Measurements from ENCODE around the gene COA3.

The COA3 gene, protein sequence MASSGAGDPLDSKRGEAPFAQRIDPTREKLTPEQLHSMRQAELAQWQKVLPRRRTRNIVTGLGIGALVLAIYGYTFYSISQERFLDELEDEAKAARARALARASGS

DNA sequence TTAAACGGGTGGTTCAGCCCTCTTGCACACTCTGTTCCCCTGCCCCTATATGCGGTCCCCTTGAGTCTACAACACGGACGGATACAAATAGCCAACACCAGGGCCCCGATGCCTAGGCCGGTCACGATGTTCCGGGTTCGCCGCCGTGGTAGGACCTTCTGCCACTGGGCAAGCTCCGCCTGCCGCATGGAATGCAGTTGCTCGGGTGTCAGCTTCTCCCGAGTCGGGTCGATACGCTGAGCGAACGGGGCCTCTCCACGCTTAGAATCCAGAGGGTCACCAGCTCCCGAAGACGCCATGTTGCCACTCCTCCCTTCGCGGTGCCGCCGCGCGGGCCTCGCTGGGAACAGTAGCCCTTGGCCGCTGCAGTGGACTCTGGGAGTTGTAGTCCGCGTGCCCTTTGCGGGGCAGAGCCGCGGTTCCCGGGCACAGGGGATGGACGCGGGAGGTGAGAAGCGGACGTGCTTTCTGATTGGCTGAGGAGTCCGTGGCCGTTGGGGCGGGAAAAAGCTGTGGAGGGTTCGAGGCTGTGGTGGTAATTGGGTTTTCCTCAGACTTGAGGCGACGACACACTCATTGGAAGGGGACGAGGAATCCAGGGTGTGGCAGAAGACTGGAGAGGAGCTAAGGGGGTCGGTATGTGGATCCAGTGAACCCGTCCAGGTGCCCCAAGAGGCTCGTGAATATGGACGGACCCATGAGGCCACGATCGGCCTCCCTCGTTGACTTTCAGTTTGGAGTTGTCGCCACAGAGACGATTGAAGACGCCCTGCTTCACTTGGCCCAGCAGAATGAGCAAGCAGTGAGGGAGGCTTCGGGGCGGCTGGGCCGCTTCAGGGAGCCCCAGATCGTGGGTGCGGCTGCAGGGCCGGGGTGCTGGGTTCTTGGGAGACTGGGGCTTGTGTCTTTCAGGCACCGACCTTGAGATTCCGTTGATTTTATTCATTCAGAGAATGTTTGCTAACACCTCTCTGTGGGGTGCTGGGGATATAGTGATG is at the start of gene COA3, which contains the start of gene CNTD1:
COA3 (minus strand) TSS at position 322 of the 998 bp plus-strand sequence; CDS start at position 299, 23 bp downstream.
CNTD1 (plus strand) TSS at position 479 of the 998 bp plus-strand sequence; CDS start at position 686, 207 bp downstream.
- DNase-seq (ENCODE audit: low read depth in 1 of 2, low spot score in 1 of 2): peak; percentile 62 to 77

DNA sequence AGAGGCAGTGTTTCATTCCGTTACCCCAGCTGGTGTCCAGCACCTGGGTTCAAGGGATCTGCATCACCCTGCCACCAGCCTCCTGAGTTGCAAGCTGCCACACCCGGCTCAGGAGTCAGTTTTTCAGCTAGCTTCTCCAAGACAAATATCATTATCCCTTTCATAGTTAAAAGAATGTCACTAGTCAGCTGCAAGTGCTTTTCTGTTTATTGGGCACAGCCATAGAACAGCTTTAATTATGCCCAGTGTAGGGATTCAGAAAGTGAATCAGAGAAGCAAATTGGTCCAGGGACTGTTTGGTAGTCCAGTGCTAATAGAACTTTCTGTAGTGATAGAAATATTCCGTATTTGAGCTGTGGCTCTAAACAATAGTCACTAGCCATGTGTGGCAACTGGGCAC is 49.6 kb upstream of the COA3 start:
- no peak for DNase-seq (ENCODE audit: low read depth in 1 of 2, low spot score in 1 of 2)

- no peak for DNase-seq (ENCODE audit: low read depth in 1 of 2, low spot score in 1 of 2)
Measured at GRCh38 chr17:42846594-42847280, 48.2 kb upstream of the COA3 start.

DNA sequence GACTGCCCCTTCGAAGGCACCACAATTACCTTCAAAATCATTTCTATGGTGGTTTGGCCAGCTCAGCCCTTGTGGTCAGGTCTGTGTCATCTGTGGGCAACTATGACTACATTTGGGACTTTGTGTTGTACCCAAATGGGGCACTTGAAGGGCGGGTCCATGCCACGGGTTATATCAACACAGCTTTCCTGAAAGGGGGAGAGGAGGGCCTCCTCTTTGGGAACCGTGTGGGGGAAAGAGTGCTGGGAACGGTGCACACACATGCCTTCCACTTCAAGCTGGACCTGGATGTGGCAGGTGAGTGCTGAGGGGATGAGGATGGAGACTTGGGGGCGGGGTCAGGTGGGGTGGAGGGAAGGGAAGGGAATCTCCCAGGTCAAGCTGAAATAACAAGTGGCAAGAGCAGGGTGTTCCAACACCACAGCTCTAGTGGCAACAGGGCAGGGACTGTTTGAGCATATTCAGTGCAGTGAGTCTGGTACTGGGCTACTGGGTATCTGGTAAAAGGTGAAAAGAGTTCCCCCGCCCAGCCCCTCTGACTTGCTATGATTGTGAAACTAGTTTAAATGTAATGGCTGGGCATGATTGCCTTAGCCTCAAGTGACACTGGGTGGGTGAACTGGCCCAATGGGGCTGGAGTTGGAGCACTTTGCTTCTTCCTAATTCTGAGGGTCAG is 47.6 kb upstream of the COA3 start:
- no peak for DNase-seq (ENCODE audit: low read depth in 1 of 2, low spot score in 1 of 2)

DNA sequence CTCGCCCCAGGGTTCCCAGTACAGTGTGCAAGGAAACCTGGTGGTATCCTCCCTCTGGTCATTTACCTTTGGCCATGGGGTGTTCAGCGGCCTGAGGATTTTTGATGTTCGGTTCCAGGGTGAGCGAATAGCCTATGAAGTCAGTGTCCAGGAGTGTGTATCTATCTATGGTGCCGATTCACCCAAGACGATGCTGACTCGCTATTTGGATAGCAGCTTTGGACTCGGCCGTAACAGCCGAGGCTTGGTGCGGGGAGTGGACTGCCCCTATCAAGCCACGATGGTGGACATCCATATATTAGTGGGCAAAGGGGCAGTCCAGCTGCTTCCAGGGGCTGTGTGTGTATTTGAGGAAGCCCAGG is 47.0 kb upstream of the COA3 start:
- DNase-seq (ENCODE audit: low read depth in 1 of 2, low spot score in 1 of 2): no peak

DNA sequence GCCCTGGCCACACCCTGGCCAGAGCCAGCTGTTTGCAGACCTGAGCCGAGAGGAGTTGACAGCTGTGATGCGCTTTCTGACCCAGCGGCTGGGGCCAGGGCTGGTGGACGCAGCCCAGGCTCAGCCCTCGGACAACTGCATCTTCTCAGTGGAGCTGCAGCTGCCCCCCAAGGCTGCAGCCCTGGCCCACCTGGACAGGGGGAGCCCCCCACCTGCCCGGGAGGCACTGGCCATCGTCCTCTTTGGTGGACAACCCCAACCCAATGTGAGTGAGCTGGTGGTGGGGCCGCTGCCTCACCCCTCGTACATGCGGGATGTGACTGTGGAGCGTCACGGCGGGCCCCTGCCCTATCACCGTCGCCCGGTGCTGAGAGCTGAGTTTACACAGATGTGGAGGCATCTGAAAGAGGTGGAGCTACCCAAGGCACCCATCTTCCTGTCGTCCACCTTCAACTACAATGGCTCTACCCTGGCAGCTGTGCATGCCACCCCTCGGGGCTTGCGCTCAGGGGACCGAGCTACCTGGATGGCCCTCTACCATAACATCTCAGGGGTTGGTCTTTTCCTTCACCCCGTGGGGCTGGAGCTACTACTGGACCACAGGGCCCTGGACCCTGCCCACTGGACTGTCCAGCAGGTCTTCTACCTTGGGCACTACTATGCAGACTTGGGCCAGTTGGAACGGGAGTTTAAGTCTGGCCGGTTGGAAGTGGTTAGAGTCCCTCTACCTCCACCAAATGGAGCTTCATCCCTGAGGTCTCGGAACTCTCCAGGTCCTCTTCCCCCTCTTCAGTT is 46.5 kb upstream of the COA3 start:
- DNase-seq (ENCODE audit: low read depth in 1 of 2, low spot score in 1 of 2): no peak

DNA sequence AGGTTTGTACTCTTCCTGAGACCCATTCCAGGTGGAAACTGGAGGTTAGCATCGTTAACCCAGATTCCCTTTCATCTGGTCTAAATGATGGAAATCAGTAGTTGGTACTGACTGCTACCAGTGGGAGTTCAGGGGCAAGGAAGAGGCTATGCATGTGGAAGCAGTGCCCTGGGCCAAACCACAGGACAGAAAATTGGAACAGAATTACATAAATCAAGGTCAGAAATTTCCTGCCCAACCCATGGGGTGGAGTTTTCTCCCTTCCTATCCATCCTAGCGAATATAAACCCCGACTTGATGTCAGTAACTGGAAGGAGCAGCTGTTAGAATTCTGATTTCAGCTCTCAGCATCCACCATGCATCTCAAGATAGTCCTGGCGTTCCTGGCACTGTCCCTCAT is 45.8 kb upstream of the COA3 start, which contains the start of gene AOC2:
AOC2 (plus strand) TSS at position 310 of the 400 bp plus-strand sequence; CDS start at position 357, 47 bp downstream.
- DNase-seq (ENCODE audit: low read depth in 1 of 2, low spot score in 1 of 2): no peak

DNA sequence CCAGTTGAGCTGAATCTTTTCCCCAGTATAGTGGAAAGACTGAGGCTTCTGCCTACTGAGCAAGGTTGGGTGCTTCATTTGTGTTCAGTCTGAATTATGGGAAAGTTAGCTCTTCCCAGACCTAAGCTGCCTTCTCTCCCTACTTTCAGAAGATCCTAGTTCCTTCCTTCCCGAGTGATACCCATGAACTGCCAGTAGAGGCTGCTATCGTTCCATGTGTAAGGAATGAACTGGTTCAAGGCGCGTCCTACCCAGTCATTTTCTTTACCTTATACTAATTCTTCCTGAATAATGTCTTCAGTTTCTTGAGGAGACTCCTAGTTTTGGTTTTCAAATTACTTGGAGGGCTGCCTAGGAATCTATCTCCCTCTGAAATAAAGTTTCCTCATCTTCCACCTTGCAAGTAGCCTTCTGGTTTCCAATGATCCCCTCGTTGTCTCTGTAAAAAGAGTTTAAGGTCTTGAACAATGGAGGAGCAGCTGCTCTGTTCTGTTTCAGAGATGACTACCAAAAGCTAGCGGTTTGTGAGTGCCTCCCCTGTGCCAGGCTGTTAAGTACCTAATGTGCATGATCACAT is 44.9 kb upstream of the COA3 start:
- no peak for DNase-seq (ENCODE audit: low read depth in 1 of 2, low spot score in 1 of 2)

DNA sequence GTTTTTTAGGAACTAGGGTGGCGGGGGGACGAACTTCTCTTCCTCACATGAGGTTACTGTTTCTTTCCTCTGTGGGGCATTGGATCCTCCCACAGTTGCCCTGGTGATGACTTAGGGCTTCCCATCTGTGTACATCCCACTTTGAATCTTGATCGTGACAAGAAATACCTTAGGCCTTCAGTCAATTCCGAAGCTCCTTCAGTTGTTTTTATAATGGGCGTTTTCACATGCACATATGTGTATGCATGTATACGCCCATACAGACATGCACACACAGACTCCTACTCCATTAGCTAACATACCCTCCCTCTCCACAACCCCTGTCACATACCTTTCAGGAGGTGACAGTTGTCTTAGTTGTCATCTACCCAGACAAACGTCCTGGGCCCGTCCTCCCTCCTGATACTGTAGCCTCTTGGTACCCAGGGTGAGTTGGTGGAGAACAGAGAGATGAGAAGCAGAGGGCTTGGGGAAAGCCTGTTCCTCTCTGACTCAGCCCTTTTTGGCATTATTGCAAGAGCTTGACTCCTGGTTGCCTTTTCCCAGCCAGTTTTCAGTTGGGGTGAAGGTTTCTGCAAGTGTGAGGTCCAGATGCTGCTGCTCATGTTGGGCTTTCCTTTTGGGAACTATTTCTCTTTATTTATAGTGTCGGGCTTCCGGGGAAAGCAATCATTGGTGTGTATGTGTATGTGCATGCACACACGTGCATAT is 43.6 kb upstream of the COA3 start:
- no peak for DNase-seq (ENCODE audit: low read depth in 1 of 2, low spot score in 1 of 2)

GRCh38 chr17:42835732-42836131 is 37.2 kb upstream of the COA3 start:
- DNase-seq (ENCODE audit: low read depth in 1 of 2, low spot score in 1 of 2): no peak

DNA sequence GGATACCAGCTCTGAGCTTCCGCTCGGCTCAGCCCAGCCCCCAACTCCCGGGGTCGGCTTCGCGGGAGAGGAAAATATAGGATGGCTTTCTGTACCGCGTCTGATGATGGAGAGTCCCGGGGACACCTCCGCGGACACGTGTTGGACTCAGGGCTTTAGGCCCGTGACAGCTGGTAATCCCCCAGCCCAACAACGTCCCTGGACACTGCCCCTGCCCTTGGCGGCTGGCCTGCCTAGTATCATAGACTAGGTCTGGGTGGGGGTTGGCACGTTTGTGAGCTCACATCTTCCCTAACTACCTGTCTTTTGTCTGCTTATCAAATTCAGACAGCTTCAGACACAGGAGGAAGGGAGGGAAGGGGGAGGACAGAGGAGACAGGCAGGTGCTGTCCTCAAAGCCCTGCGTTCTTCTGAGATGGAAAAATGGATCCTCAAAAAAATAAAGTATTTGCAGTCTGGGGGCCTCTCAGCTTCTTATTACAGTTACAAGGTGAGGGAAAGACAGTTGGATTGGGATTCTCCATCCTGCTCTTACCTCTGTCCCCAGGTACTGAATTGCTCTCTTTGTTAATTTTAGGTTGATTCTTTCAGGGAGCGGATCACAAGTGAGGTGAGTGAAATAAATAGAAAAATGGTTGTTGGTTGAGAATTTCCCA is 35.4 kb upstream of the COA3 start:
- DNase-seq (ENCODE audit: low read depth in 1 of 2, low spot score in 1 of 2): no peak

DNA sequence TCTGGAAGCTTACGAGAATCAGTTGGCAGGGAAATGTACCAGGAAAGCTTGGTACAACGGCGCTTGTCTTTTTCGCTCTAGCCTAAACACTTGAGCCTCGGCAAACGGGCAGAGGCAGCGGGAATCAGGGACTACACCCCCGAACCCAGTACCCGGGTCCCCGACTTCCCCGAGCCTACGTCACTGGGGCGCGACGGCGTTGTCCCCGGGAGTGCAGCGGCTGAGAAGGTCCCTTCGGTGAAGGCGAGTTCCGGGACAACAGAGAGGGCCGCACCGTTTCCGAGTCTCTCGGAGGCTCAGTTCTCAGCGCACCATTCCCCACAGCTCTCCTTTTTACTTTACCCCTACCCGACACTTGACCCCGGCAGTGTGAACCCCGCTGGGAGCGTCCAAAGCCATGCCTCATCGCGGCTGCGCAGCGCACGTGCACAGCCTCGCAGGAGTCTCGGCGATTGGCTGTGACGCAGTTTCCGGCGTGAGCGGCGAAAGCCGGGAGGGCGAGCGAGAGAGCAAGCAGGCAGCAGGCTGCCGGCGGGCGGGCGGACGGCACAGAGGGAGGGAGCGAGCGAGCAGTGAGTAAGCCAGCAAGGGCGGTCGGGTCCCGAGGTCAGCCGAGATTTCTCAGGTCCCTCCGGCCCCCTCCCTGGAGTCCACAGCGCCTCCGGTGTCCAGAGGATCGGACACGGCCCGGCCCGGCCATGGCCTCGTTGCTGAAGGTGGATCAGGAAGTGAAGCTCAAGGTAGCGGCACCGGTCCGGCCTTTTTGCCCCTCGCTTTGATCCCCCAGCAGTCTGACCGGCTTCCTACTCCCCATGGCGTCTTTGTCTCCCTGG is 34.6 kb upstream of the COA3 start, which contains the start of gene PSME3:
PSME3 (plus strand) TSS at position 464 of the 833 bp plus-strand sequence; CDS start at position 699, 235 bp downstream.
- peak; percentile 84 to 87 for DNase-seq (ENCODE audit: low read depth in 1 of 2, low spot score in 1 of 2)

GRCh38 chr17:42832213-42832933 is 33.9 kb upstream of the COA3 start:
- DNase-seq (ENCODE audit: low read depth in 1 of 2, low spot score in 1 of 2): no peak

GRCh38 chr17:42830971-42831370 is 32.5 kb upstream of the COA3 start:
- DNase-seq (ENCODE audit: low read depth in 1 of 2, low spot score in 1 of 2): no peak

DNA sequence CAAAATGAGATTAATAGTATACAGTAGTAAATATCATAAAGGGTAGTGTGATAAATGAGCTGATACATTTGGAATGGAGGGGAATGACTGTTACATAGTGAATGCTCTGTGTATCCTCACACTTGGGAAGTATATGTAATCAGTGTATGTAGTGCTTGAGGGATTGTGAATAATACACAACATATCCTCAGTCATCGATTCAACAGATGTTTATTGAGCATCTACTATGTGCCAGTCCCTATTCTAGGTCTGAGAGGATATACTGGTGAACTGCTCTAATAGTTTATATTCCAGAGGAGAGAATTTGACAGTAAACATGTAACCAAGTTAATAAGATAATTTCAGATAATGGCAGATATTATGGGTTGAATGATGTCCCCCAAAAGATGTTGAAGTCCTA is 29.0 kb upstream of the COA3 start:
- no peak for DNase-seq (ENCODE audit: low read depth in 1 of 2, low spot score in 1 of 2)

GRCh38 chr17:42821176-42821575 is 22.7 kb upstream of the COA3 start:
- DNase-seq (ENCODE audit: low read depth in 1 of 2, low spot score in 1 of 2): no peak

GRCh38 chr17:42819939-42820535 is 21.5 kb upstream of the COA3 start:
- DNase-seq (ENCODE audit: low read depth in 1 of 2, low spot score in 1 of 2): peak in 1 of 2 donors; percentile 48

Measured in activated CD4-positive, alpha-beta T cell treated with anti-CD3 and anti-CD28 coated beads, Interleukin-2, amount 50 U/mL, for 24 hours (primary cell).